ENCODE measurements around the gene THSD4. TPM values are rescaled to one million over a fixed set of nuclear protein-coding genes. Genes with fewer than 3 reads are reported as not detected.

THSD4 gene
- total RNA-seq, 1 experiment from 2014 or later, result 65.4 TPM

GRCh38 chr15:71279757-71280141 lies 164.5 kb downstream of the THSD4 start:
- ATAC-seq, result no peak
- no peak overlapping the region for H3K4me3 ChIP-seq (ENCODE audit: low read depth in 2 of 2, low read length in 2 of 2)
- ChIA-PET CTCF (no interaction called here), POLR2A (interaction anchor here (0.6 to 0.7 kb wide), 2 partner anchors 69 to 205 kb away, joined by 3 to 5 read pairs; no protein-coding TSS in a partner anchor)
- H3K27ac ChIP-seq (ENCODE audit: low read length), result peak overlapping the region; percentile 26; the same call in 1 of the 2 replicates
- BruUV-seq (replicated peaks), result no TSS peak
- peaks cover 22% of the 10 kb centered on the region for H3K4me1 ChIP-seq (ENCODE audit: control insufficient read depth, insufficient read depth, low read length)
- H3K36me3 ChIP-seq (ENCODE audit: control insufficient read depth, insufficient read depth, low read length), result no peaks in the 10 kb centered on the region
- in situ Hi-C loops (cut with HindIII; ENCODE audit: low pct_unique_long_range_greater_than_20kb, low sequenced_read_pairs), result no loop called here
- no peak for TF ChIP-seq POLR2AphosphoS5 (IDR thresholded peaks at IDR 0.05; ENCODE audit: low read depth, low read length)
- no peak for TF ChIP-seq REST (IDR thresholded peaks at IDR 0.05; ENCODE audit: insufficient read depth in 1 of 2, low read depth in 2 of 2, low read length in 1 of 2)
- TF ChIP-seq TCF7L2 (IDR thresholded peaks at IDR 0.05; ENCODE audit: low read depth, low read length), result no peak
- no peak for TF ChIP-seq SIN3A (IDR thresholded peaks at IDR 0.05; ENCODE audit: borderline replicate concordance, insufficient read depth, low read depth, low read length)
- TF ChIP-seq CTCF (IDR thresholded peaks at IDR 0.05), result no peak
- intact Hi-C loops (cut with micrococcal nuclease; ENCODE audit: unreplicated experiment), result loop anchor here (10.0 kb wide), 1 partner anchor 165 kb away; no protein-coding TSS in a partner anchor
- no peak for DNase-seq (ENCODE audit: low read depth, low spot score)
- no peaks in the 10 kb centered on the region for H3K27me3 ChIP-seq (ENCODE audit: control insufficient read depth, insufficient read depth, low read length)
- no peaks in the 10 kb centered on the region for H3K9me3 ChIP-seq (ENCODE audit: control insufficient read depth, insufficient read depth, low read depth, low read length)

- Histone ChIP-seq H3K9me3 (ENCODE audit: control insufficient read depth, insufficient read depth, low read depth, low read length) (no peaks in the 10 kb centered on the region), H3K27me3 (ENCODE audit: control insufficient read depth, insufficient read depth, low read length) (no peaks in the 10 kb centered on the region), H3K4me3 (ENCODE audit: low read depth in 2 of 2, low read length in 2 of 2) (no peak overlapping the region), H3K36me3 (ENCODE audit: control insufficient read depth, insufficient read depth, low read length) (no peaks in the 10 kb centered on the region), H3K27ac (ENCODE audit: low read length) (0 out of 2 replicates have a peak overlapping the region, but pooled peaks have one; percentile 6), H3K4me1 (ENCODE audit: control insufficient read depth, insufficient read depth, low read length) (peaks cover 17% of the 10 kb centered on the region)
- BruUV-seq (replicated peaks), result no TSS peak
- POLR2A ChIA-PET, result interaction anchor here (0.5 kb wide), 1 partner anchor 15 kb away, joined by 3 read pairs; no protein-coding TSS in a partner anchor
- no peak for TF ChIP-seq SIN3A (IDR thresholded peaks at IDR 0.05; ENCODE audit: borderline replicate concordance, insufficient read depth, low read depth, low read length)
- intact Hi-C loops (cut with micrococcal nuclease; ENCODE audit: unreplicated experiment), result loop anchor here (10.0 kb wide), 1 partner anchor 165 kb away; no protein-coding TSS in a partner anchor
- DNase-seq (ENCODE audit: low read depth, low spot score), result no peak
- in situ Hi-C loops (cut with HindIII; ENCODE audit: low pct_unique_long_range_greater_than_20kb, low sequenced_read_pairs), result no loop called here
- CTCF ChIA-PET, result no interaction called here
- no peak for ATAC-seq
Measured at GRCh38 chr15:71280206-71280605, 164.9 kb downstream of the THSD4 start.

- no peak for ATAC-seq
- intact Hi-C loops (cut with micrococcal nuclease; ENCODE audit: unreplicated experiment), result loop anchor here (10.0 kb wide), 1 partner anchor 164 kb away; no protein-coding TSS in a partner anchor
- H3K27ac ChIP-seq (ENCODE audit: low read length), result no peak overlapping the region
- H3K9me3 ChIP-seq (ENCODE audit: control insufficient read depth, insufficient read depth, low read depth, low read length), result no peaks in the 10 kb centered on the region
- no TSS peak for BruUV-seq (replicated peaks)
- in situ Hi-C loops (cut with HindIII; ENCODE audit: low pct_unique_long_range_greater_than_20kb, low sequenced_read_pairs), result no loop called here
- H3K4me1 ChIP-seq (ENCODE audit: control insufficient read depth, insufficient read depth, low read length), result peaks cover 8% of the 10 kb centered on the region
- DNase-seq (ENCODE audit: low read depth, low spot score), result no peak
- H3K36me3 ChIP-seq (ENCODE audit: control insufficient read depth, insufficient read depth, low read length), result no peaks in the 10 kb centered on the region
- POLR2A ChIA-PET, result no interaction called here
- CTCF ChIA-PET, result no interaction called here
- H3K27me3 ChIP-seq (ENCODE audit: control insufficient read depth, insufficient read depth, low read length), result no peaks in the 10 kb centered on the region
- no peak for TF ChIP-seq CTCF (IDR thresholded peaks at IDR 0.05)
- no peak for TF ChIP-seq SIN3A (IDR thresholded peaks at IDR 0.05; ENCODE audit: borderline replicate concordance, insufficient read depth, low read depth, low read length)
- no peak for TF ChIP-seq TCF7L2 (IDR thresholded peaks at IDR 0.05; ENCODE audit: low read depth, low read length)
- no peak for TF ChIP-seq REST (IDR thresholded peaks at IDR 0.05; ENCODE audit: insufficient read depth in 1 of 2, low read depth in 2 of 2, low read length in 1 of 2)
- no peak for TF ChIP-seq POLR2AphosphoS5 (IDR thresholded peaks at IDR 0.05; ENCODE audit: low read depth, low read length)
- H3K4me3 ChIP-seq (ENCODE audit: low read depth in 2 of 2, low read length in 2 of 2), result no peak overlapping the region
Measured at GRCh38 chr15:71281256-71281655, 166.0 kb downstream of the THSD4 start.
